OCI-LY7 (cell line): Measurements from ENCODE around the gene HAGHL.

Source experiments
- CTCF ChIP-seq: fragments of 200-600 bp; sonication (generic); conservative IDR thresholded peaks from 2 replicates; pipeline ENCODE4 v1.5.1; 2014; ENCODE audit warnings: mild to moderate bottlenecking, antibody characterized with exemption, low read length, moderate library complexity, mixed read lengths
- EZH2phosphoT487 ChIP-seq: fragments of 200-600 bp; sonication (generic); IDR thresholded peaks from 2 replicates; pipeline ENCODE4 v1.6.1; 2018; ENCODE audit warnings: low read depth, borderline replicate concordance, mild to moderate bottlenecking, mixed run types, antibody characterized with exemption, low read length, moderate library complexity, mixed read lengths

- TF ChIP-seq CTCF (no peak), EZH2phosphoT487 (no peak)
Measured at GRCh38 chr16:703406-703805, 23.5 kb upstream of the HAGHL start.
